Activated B cell treated with CpG ODN at 0.5 μM for 24 hours (primary cell): Measurements from ENCODE around the gene MAFB. TPM values are rescaled to one million over a fixed set of nuclear protein-coding genes. Genes with fewer than 3 reads are reported as not detected.

Source experiments
- ATAC-seq: fragments of 200-7000 bp; cut with Tn5 transposase; one replicate; pipeline ENCODE4 v1.10.0; 2021; ENCODE audit warnings: low read depth, mild to moderate bottlenecking, moderate library complexity
- CTCF ChIA-PET: fragments of 350-600 bp; sonication (Branson Sonifier 250); formaldehyde crosslinking; loops from one replicate; lab custom pipeline; 2021; ENCODE audit warnings: antibody characterized with exemption; lab: Charles Lee
- POLR2A ChIA-PET: fragments of 350-600 bp; sonication (Branson Sonifier 250); formaldehyde crosslinking; loops from one replicate; lab custom pipeline; 2021; ENCODE audit warnings: antibody characterized with exemption; lab: Charles Lee
- DNase-seq: peaks from one replicate; pipeline ENCODE4 v3.0.0; 2022
- H3K27ac Mint-ChIP-seq: one replicate; pipeline ENCODE4 v1.8.0; 2020; ENCODE audit warnings: mixed read lengths
- H3K27me3 Mint-ChIP-seq: one replicate; pipeline ENCODE4 v1.8.0; 2021; ENCODE audit warnings: mixed read lengths
- H3K36me3 Mint-ChIP-seq: one replicate; pipeline ENCODE4 v1.8.0; 2021; ENCODE audit warnings: low read depth, mixed read lengths
- H3K4me1 Mint-ChIP-seq: one replicate; pipeline ENCODE4 v1.8.0; 2021; ENCODE audit warnings: mixed read lengths
- H3K4me3 Mint-ChIP-seq: one replicate; pipeline ENCODE4 v1.8.0; 2020; ENCODE audit warnings: mild to moderate bottlenecking, mixed read lengths
- H3K9me3 Mint-ChIP-seq: one replicate; pipeline ENCODE4 v1.8.0; 2020; ENCODE audit warnings: mixed read lengths
- intact Hi-C: fragments of 100-400 bp; cut with micrococcal nuclease; formaldehyde crosslinking; loops from one replicate; pipeline ENCODE4 v1.15.1; 2024
- total RNA-seq: library from RNA; stranded (reverse); gene quantifications from 2 replicates; pipeline ENCODE4 v1.2.3, GENCODE V29; 2022
- TF ChIP-seq, protein P1 (sequence below): fragments of 200-600 bp; IDR thresholded peaks from one replicate; pipeline ENCODE4 v1.8.0; 2022; ENCODE audit warnings: antibody characterized with exemption, mild to moderate bottlenecking

MAFB gene
- total RNA-seq, 1 donor from 2014 or later, result 1.1 TPM

DNA sequence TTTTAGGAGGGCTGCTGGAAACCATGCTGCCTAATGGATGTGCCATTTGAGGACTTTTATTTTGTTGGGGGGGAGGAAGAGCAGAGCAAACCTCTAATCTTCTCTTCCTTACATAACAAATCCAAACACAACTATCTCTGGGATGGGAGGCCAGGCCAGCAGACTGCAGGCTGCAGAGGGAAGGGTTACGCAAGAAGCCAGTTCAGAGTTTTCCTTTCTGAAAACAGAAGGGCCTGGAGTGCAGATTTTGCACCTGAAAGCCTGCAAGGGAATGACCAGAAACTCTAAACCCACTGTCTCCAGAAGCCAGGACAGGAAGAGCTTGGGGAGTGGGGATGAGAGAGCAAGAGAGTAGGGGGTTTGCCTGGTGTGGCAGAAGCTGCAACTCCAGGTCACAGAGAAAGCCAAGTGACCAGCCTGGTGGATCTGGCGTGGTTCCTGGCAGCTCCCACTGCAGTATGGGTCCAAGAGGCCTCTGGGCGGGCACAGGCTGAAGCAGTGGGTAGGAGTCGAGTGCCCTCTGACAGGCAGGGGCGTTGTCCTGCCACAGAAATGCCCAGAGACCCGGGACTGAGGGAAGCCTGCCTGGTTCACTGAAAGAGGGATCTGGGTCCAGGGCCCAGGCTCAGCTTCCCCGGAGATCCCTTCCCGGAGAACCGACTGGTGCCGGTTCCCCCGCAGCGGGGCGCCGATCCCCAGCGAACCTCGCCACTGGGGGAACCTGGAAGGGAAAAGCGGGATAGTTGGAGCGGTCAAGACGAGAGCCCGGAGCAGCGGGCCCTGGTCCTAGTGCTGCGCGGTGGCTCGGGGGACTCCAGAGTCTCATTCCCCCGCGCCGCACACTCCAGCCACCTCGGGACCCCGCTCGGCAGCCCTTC lies 6.7 kb downstream of the MAFB start:
- DNase-seq (no peak), ATAC-seq (no peak)
- Mint-ChIP-seq H3K4me1 (peaks cover 1% of the 10 kb centered on the region), H3K27me3 (peaks cover 63% of the 10 kb centered on the region), H3K4me3 (no peak overlapping the region), H3K9me3 (no peaks in the 10 kb centered on the region), H3K27ac (no peak overlapping the region), H3K36me3 (no peaks in the 10 kb centered on the region)
- TF ChIP-seq, protein P1, sequence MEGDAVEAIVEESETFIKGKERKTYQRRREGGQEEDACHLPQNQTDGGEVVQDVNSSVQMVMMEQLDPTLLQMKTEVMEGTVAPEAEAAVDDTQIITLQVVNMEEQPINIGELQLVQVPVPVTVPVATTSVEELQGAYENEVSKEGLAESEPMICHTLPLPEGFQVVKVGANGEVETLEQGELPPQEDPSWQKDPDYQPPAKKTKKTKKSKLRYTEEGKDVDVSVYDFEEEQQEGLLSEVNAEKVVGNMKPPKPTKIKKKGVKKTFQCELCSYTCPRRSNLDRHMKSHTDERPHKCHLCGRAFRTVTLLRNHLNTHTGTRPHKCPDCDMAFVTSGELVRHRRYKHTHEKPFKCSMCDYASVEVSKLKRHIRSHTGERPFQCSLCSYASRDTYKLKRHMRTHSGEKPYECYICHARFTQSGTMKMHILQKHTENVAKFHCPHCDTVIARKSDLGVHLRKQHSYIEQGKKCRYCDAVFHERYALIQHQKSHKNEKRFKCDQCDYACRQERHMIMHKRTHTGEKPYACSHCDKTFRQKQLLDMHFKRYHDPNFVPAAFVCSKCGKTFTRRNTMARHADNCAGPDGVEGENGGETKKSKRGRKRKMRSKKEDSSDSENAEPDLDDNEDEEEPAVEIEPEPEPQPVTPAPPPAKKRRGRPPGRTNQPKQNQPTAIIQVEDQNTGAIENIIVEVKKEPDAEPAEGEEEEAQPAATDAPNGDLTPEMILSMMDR, result no peak
- ChIA-PET CTCF (no interaction called here), POLR2A (no interaction called here)
- intact Hi-C loops, result no loop called here

- peaks cover 60% of the 10 kb centered on the region for H3K27me3 Mint-ChIP-seq
These were observed 7.4 kb downstream of the MAFB start for GRCh38 chr20:40681684-40682083.

GRCh38 chr20:40681165-40681564 lies 7.9 kb downstream of the MAFB start:
- H3K27ac Mint-ChIP-seq, result no peak overlapping the region
- H3K9me3 Mint-ChIP-seq, result no peaks in the 10 kb centered on the region
- no peaks in the 10 kb centered on the region for H3K36me3 Mint-ChIP-seq
- POLR2A ChIA-PET, result no interaction called here
- CTCF ChIA-PET, result interaction anchor here (1.0 kb wide), 1 partner anchor 8 kb away, joined by 5 read pairs; the partner anchor contains the start of gene MAFB
- H3K4me1 Mint-ChIP-seq, result no peaks in the 10 kb centered on the region
- TF ChIP-seq, protein P1, result no peak
- H3K27me3 Mint-ChIP-seq, result peaks cover 57% of the 10 kb centered on the region
- DNase-seq (no peak), ATAC-seq (no peak)
- intact Hi-C loops, result no loop called here
- no peak overlapping the region for H3K4me3 Mint-ChIP-seq

More at GRCh38 chr20:40681684-40682083, 7.4 kb downstream of the MAFB start:
- Mint-ChIP-seq H3K4me1 (no peaks in the 10 kb centered on the region), H3K36me3 (no peaks in the 10 kb centered on the region), H3K27ac (no peak overlapping the region), H3K9me3 (no peaks in the 10 kb centered on the region), H3K4me3 (no peak overlapping the region)
- CTCF ChIA-PET, result no interaction called here
- intact Hi-C loops, result no loop called here
- POLR2A ChIA-PET, result no interaction called here
- TF ChIP-seq, protein P1, result no peak
- ATAC-seq (no peak), DNase-seq (no peak)

DNA sequence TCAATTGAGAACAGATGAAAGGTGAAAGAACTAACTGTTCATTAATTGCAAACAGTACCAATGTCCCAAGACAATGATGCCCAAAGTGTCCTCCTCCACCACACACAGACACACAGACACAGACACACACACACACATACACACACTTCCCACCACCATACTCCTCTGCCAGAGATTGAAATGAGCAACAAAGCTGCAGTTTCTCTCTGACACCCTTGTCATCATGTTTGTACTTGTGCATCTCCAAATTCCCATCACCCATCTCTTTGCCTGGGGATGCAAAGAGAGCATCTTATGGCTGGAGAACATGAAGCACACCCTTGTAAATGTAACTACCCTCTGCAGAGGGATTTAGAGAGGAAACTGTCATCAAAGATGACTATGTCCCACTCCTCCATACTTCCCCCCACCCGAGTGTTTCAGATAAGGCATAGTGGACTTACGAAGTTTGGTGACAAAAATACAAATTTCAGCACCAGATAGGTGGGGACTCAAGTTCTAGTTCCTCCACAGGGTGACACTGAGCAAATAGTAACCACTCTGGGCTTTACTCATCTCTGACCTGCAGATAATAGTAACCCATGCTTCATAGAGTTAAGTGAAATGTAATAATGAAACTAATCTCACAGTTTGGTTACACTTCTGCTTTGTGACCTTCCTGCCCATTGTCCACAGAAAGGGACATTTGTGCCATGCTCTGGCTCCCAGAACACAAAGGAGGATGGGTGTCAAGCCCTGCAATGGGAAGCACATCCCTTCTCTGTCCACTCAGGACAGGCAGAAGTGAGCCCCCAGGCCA lies 8.7 kb downstream of the MAFB start:
- ChIA-PET POLR2A (no interaction called here), CTCF (interaction anchor here (1.0 kb wide), 1 partner anchor 9 kb away, joined by 5 read pairs; the partner anchor contains the start of gene MAFB)
- ATAC-seq (no peak), DNase-seq (no peak)
- Mint-ChIP-seq H3K9me3 (no peaks in the 10 kb centered on the region), H3K4me1 (no peaks in the 10 kb centered on the region), H3K27ac (no peak overlapping the region), H3K4me3 (no peak overlapping the region), H3K36me3 (no peaks in the 10 kb centered on the region), H3K27me3 (peaks cover 51% of the 10 kb centered on the region)
- intact Hi-C loops, result no loop called here
- TF ChIP-seq, protein P1, result no peak

DNA sequence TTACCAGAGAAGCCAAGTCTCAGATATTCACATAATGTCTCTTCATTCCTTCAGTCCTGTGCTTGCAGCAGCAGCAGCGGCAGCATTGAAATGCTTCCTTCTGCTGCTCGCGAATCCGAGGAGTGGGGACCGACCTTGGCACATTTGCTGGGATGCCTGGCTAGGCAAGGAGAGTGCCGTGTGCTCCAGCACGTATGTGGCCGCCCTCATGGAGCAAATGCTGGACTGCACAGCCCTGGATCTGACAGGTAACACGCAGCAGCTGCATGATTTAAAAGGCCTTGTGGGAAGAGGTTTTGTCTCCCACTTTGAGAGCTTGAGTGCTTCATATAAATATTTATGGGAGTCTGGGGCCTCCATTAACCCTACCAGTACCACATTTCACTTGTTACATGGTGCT lies 9.9 kb downstream of the MAFB start:
- TF ChIP-seq, protein P1, result no peak
- ChIA-PET CTCF (no interaction called here), POLR2A (no interaction called here)
- intact Hi-C loops, result no loop called here
- H3K4me1 Mint-ChIP-seq, result no peaks in the 10 kb centered on the region
- H3K27me3 Mint-ChIP-seq, result peaks cover 43% of the 10 kb centered on the region
- no peak overlapping the region for H3K27ac Mint-ChIP-seq
- no peak overlapping the region for H3K4me3 Mint-ChIP-seq
- DNase-seq, result no peak
- H3K9me3 Mint-ChIP-seq, result no peaks in the 10 kb centered on the region
- ATAC-seq, result no peak
- no peaks in the 10 kb centered on the region for H3K36me3 Mint-ChIP-seq
